ENCODE data around the gene ANO9.
A peak's percentile ranks its signal among the peaks of the same experiment; 100 is the strongest.
"Not testable (repeated sequence)": the region's sequence is repeated elsewhere in the genome, so short reads cannot be mapped to it uniquely, and the experiment has no call there.

ANO9 gene

DNA sequence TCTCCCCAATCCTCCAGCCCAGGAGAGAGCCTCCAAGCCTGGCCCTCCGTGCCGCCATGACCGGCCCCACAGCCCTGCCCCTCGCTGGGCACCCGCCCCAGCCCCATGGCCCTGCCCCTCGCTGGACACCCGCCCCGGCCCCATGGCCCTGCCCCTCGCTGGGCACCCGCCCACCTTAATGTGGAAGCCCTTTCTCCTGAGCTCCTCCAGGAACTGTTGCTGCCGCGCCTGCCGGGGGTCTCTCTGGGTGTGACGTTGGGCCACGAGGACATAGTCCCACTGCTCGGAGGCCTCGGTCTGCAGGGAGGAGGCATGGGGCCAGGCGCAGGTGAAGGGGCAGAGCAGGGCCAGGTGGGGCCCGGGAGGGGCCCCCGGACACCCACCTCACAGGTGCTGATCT is 8.2 kb downstream of the ANO9 start:
- no peak for DNase-seq

DNA sequence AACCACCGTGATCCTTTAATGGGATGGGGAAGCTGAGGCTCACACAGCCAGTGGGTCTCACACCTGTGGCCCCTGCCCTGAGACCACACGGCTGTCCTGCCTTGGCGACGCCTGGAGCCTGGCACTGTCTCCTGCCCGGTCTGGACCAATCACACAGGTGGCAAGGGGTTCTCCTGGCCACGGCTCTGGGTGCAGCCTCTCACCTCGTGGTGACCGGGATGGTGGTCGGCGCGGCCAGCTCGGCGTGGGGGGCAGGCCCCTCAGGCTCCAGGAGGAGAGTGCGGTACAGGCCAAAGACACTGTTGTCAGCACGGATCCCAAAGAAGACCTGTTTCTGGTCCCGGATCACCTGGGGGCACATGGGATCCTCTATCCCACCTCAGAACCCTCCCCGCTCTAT is 8.7 kb downstream of the ANO9 start:
- DNase-seq: no peak

DNA sequence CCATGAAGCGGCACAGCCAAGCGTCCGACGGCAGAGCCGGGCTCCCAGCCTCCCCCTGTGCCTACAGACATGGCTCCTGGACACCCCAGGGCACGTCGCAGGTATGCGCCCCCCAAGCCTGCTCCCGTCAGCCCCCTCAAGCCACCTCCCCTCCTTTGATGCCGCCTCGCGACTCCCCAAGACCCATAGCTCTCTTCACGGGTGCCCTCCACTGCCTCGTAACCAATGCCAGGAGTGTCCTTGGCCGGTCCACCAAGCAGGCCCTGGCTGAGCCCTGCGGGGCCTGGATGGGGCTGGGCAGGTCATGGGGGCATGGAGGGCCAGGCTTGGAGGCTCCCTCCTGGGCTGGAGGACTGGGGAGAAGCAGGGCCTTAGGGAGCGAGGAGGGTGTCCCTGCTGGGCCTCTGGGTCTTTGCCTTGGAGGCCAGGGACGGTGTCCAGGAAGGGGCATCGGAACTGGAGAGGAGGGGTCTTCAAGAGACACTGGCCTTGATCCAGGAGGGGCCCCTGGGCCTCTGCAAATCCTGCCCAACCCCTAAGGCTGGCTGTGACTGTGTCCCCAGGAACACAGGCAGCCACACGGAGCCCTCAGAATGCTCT is 9.2 kb downstream of the ANO9 start:
- no peak for DNase-seq

DNA sequence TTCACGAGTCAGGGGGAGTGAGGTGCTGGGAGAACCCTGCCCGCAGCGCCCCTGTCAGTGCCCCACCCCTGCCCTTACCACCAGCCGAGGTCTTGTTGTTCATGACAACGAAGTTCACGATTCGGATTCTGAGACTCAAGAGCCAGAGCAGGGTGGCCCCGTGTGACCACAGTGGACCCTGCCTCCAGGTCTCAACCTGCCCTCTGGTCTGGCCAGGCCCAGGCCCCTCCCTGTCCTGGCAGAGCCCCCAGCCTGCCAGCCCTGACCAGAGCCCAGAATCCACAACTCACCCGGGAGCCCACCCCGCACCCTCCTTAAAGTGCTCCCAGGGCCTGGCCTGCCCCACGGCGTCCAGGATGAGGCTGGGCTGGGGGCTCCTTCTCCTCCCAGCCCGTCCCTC is 9.9 kb downstream of the ANO9 start:
- DNase-seq: no peak

DNA sequence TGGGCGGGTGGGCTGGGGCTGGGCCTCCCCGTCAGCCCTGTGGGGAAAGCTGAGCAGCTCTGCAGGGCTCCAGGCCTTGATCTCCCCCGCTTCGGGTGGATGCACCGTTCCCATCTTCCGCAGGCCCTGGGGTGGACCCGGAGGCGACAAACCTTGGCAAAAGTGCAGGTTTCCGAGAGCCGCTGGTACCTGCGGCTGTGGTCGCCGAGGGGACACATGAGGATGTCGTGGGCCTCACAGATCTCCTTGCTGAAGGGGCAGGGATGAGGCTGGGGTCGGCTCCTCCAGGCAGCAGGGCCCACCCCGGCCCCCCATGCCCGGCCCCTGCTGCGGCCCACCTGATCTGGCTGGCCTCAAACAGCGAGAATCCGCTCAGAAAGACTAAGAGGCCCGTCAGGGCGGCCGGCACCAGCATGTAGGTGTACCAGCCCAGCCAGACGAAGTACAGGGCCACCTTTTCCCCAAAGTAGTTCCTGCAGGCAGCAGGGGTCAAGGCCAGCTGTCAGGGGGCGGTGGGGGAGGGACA is 11.8 kb downstream of the ANO9 start:
- no peak for DNase-seq

DNA sequence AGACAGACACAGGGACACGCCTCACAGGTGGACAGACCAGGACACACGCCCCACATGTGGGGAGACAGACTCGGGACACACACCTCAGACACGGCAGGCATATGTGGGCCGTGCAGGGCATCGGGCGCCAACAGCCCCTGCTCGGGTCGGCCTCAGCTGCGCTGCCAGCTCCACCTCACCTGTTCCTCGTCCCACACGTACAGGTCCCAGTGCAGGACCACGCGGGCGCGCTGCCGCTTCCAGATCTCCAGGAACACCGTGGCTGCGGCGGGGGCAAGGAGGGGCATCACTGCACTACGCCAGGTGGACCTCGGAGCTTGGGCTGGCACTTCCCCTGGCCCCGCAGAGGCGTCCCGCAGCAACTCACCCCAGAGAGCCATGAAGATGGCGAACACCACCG is 12.4 kb downstream of the ANO9 start:
- DNase-seq: no peak

DNA sequence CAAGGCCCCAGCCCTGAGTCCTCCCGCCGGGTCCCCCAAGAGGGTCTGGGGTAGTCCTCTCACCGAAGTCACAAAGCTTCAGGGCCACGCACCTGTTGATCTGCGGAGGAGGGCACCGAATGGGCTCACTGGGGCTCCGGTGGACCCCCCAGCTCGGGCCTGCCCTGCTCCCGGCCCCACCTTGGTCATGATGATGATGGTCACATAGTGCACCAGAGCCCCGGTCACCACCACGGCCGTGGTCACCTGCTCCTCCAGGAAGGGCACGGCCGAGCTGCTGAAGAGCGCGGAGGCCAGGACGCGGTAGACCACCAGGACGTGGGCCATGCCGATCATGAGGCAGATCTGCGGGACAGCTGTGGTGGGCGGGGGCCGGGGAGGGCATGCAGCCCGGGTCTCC is 13.5 kb downstream of the ANO9 start:
- DNase-seq: no peak

DNA sequence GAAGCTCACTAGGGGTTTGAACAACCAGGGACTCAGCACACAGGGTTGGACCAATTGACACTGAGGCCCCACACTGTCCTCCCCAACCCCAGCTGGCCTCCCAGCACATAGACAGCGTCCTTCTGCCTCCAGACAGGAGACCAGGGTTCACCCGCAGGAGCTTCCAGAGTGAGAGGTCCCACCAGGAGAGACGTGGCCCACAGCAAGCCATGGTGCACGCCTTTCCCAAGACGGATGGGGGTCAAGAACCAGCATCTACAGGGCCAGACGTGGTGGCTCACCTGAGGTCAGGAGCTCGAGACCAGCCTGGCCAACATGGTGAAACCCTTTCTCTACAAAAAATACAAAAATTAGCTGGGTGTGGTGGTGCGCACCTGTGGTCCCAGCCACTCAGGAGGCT is 15.0 kb downstream of the ANO9 start:
- no peak for DNase-seq

DNA sequence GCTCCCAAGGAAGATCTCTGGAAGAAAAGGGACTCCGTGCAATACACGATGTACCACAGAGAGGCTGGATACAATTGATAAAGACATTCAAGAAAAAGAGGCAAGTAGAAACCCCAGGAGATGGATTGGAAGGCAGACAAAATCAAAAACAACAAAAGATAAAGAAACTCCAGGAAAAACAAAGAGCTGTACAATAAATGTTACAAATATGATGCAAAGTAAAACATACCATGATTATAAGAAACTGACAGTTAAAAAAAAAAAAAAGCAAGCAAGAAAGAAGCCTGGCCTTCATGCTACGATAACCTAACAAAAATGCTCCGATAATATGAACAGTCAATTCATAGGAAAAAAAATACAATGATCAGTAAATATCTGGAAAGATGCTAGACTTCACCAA is 16.5 kb downstream of the ANO9 start:
- DNase-seq: no peak

DNA sequence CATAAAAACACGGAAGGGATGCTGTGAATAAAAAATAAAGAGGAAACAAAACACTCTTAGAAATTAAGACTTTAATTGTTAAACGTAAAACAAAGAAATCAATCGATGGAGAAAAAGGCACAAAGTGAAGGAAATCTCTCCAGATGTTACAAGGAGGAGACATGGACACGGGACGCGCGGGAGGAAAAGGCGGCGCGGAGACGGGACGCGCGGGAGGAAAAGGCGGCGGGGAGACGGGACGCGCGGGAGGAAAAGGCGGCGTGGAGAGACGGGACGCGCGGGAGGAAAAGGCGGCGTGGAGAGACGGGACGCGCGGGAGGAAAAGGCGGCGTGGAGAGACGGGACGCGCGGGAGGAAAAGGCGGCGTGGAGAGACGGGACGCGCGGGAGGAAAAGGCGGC is 17.0 kb downstream of the ANO9 start:
- not testable (repeated sequence) for DNase-seq

DNA sequence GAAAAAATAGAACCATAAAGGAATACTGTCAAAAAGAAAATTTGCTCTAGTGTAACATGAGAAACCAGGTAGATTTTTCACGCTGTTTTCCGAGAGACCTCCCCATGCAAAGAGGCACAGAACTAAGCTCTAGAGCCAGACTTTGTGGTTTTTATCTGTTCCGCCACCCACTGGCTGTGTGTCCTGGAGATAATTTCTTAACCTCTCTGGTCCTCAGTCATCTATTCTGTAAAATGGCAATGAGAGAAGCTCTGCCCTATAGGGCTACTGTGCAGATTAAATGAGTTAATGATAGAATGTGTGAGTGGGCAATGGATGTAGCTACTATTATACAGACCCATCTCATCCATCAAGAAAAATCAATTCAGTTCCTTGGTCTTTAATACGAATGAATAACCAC is 17.6 kb downstream of the ANO9 start:
- DNase-seq: no peak

DNA sequence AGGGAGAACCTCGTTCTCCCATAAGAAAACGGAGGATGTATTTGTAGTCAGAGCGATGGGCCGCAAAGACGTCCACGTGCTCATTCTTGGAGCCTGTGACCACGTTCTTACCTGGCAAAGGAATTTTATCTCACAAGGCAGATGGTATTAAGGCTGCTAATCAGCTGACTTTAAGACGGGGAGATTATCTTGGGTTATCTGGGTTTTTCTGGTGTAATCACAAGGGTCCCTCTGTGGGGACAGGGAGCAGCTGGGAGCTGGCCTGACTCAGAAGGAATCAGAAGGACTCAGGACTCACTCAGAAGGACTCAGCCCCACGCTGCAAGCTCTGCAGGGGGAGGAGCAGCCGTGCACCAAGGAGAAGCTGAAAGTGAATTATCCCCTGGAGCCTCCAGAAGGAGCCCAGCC is 19.6 kb downstream of the ANO9 start:
- no peak for DNase-seq

DNA sequence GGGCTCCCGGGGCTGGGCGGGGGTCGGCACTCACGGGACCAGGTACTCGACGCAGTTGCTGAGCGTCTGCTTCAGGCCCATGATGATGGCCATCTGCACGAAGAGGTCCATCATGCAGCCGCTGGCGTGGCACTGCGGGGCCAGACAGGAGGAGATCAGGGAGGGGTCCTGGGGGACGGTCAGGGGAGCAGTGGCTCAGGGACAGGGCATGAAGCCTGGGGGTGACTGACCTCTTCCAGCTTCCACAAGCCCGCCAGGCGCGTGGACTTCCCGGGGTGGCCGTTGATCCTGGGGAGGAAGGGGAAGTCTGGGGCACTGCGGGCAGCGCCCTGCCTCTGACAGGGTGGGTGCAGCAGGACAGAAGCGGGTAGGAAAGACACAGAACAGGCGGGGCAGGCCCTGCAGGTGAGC is 20.9 kb downstream of the ANO9 start:
- no peak for DNase-seq

DNA sequence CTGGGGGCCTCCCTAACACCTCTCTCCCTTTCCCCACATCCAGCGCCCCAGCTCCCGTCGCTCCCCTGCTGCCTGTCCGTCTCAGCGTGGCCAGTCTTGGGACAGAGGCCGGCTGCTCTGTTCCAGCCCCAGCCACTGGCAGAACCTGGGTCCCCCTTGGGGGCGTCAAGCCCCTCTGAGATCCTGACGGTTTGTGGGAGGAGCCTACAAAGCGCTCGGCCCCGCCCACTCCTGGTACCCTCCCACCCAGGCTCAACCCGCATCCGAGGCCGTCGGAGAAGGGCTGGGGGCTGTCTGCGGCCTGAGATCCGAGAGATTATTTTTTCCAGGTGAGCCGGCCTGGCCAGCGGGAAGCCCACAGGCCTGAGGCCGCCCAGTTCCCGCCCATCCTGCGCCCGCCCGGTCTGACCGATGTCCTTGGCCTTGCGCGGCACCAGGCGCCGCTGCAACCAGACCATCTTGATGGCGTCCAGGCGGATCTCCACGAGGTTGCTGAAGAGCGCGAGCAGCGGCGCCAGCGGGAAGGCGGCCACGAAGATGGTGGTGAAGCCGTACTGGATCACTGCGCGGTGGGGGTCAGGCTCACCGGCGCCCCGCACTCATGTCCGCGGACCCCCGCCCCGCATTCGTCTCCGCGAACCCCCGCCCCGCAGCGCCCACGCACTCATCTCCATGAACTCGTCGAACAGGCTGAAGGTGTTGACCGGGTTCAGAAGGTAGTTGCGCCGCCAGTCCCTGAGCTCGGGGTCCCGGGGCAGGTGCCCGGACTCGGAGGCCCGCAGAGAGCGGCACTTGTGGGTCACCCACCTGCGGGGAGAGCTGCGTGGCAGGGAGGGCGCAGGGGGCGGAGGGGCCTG is 21.5 kb downstream of the ANO9 start:
- no peak for DNase-seq

DNA sequence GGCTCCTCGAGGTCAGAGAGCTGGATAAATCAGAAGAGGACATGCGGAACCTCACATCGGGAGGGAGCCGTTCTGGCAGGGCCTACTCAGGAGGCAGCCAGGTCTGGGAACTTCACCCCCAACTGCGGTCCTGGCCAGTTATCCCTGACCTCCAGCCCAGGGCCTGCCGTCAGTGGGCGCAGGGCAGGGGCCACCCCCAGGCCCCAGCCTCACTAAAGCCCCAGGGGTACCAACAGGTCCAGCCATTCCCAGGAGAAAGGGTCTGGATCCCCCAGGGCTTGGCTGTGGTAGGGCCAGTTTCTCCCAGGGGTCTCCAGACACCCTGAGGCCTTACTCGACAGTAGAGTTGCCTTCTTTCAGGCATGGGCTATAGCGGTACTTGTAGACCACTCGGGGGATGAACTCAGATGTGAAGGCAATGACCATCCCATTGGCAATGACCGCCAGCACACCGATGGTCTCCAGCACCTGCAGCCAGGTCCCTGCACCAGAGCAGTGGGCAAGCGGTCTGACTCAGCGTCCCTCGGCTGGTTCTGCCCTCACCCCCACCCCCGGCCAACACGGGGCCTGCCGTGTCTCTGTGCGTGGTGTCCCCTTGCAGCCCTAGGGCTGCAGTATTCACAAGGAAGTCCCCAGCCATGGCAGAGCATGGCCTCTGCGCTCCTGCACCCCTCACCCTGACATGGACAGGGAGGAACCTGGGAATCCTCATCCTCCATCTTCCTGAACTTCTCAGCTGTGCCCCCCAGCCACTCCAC is 22.4 kb downstream of the ANO9 start:
- no peak for DNase-seq

DNA sequence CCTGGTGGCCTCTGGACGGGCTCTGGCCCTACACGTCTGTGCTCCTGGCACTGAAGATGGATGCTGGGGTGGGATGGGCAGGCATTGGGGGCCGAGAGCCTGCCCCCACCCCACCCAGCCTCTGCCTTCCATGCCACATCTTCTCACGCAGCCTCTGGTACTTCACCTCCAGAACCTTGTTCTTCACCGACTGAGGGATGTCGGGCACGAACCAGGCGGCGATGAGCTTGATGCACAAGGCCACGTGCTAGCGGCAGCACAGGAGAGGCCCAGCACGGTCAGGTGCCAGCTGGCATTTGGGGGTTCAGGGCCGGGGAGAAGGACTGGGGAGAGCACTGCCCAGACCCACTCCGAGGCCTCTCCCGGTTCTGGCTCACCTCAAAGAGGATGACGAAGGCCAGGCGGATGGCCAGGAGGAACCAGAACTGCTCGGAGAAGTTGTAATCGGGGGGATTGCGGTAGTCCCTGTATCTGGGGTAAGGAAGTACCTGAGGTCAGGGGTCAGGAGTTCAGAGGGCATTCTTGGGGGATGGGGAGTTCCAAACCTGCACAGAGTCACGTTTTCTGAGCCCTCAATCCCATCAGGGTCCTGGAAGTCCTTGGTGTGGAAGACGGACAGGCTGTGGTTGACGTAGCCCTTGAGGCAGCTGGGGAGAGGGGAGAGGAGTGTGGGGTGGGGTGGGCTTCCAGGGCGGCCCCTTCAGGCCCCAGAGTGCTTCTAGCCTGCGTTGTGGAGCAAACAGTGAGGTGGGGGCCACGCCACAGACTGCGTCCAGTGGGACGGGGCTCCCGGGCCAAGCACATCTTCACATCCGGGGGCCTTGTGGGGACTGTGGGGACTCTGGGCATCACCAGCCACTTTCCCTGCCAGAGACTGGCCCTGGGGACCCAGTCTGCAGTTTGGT is 23.2 kb downstream of the ANO9 start:
- DNase-seq: no peak

DNA sequence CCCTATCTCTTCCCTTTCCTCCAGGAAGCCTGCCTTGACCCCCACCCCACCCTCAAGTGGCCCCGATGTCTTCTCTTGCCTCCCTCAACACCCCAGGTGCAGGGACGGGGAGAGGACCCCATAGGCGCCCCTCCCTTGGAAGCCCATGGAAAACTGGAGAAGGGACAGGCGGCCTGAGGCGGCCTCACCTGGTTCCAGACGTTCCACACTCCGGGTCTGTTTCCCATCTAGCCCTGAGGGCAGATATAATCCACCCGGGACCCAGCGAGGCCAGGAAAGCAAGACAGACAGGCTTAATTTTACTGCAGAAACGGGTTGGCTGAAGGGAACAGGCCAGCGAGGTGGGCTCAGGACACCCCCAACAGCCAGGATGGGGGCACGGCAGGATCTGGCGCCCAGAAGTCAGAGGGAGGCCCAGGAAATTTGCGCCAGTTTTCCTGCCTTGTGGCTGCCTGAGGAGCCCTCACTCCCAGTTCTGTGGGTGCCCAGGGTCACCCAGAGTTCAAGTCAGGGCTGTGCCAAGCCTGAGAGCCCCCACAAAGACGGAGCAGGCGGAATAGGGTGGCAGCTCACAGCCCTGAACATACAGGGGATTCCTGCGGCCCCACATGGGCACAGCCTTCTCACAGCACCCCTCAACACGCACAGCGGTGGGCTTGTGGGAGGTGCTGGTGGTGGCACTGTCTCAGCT is 24.0 kb downstream of the ANO9 start:
- no peak for DNase-seq

DNA sequence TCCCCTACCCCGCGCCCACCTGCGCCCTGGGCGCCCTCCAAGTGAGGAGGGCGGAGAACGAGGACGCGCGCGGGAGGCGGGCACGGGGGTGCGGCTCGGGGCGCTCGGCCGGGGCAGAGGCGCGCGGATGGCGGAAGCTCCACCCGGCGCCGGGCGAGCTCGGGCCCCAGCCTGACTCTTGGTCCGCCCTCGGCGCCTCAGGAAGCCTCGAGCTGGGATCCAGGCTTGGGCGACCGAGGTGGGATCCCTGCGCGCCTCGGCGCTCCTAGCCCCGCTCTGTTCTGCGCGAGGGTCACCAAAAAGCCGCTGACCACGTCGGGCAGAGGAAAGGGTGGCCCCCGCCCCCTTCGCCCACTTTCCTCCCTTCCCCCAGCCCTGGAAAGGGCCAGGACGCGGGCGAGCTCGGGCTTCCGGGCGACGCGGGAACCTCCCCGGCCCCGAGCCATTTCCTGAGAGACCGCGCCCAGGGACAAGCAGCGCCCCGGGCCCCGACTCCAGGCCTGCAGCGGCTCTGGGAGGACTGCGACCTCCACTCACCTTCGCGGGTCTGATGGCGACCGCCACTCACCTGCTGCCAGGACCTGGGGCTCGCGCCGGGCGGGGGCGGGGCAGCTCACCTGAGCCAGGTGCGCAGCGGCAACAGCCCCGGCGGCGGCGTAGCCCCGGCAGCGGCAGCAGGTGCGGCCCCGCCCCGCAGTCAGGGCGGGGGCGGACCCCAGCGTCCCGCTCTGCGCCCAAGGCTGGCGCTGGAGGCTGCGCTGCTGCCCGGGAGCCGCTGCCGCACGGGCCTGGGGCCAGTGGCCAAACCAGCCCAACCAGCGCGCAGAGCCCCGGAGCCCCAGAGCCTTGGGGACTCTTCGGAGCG is 24.8 kb downstream of the ANO9 start:
- DNase-seq: peak; percentile 44

DNA sequence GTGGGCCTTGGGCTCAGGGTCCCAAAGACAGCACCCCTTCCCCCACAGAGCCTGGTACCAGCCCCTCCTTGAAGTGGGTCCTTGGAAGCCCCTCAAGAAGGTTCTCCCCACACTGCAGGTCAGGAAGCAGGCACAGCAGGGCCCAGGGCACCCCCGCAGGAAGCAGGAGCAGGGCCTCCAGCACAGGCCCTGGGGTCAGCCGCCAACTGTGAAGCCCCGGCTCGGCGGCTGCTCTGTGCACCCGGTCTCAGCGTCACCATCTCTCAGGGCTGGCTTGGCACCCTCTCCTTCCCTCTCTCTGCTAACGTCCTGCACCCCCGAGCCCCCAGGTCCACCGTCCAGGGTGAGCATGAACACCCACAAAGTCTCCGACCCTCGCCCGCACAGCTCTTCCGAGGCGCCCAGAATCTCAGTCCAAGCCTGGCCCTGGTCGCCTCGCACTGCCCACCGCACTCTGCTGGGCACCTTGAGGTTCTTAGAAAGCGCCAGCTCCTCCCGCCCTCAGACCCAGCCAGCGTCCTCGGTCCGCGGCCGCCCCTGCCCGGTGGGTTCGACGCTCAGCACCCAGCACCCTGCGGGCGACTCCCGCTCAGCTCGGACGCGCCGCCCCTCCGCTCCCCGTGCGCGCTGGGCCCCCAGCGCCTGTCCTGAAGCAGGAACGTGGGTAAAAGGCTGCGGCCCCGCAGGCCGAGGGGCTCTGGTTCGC is 25.6 kb downstream of the ANO9 start:
- DNase-seq: no peak

DNA sequence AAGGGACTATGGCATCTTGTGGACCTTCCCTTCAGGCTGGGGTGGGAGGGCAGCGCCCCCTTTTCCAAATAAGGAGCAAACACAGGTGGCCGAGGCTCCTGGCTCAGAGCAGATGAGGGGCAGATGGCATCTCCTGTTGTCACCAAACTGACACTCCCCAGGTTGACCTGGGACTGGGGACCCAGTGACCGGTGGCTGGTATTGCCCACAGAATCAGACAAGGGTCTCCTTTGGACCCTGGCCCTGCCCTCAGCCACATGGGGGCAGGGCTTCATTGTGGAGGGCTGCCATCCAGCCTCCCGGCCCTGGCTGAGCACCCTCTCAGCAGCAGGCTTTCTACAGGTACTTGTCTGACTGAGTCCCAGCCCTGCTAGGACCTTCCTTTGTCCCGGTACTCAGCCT is 26.2 kb downstream of the ANO9 start:
- DNase-seq: no peak

All from CD4-positive, alpha-beta T cell treated with Interleukin-17A for 1 hour (primary cell).